Activated effector memory CD4-positive, alpha-beta T cell treated with anti-CD3 and anti-CD28 coated beads, Interleukin-2, amount 50 U/mL, for 16 hours (primary cell): Measurements from ENCODE around the gene TRIM6.
A peak's percentile ranks its signal among the peaks of the same experiment; 100 is the strongest.
"Not testable (repeated sequence)": the region's sequence is repeated elsewhere in the genome, so short reads cannot be mapped to it uniquely, and the experiment has no call there.

Source experiments
- DNase-seq: peaks from one replicate; pipeline ENCODE4 v3.0.0-alpha.2; 2020

TRIM6 gene

DNA sequence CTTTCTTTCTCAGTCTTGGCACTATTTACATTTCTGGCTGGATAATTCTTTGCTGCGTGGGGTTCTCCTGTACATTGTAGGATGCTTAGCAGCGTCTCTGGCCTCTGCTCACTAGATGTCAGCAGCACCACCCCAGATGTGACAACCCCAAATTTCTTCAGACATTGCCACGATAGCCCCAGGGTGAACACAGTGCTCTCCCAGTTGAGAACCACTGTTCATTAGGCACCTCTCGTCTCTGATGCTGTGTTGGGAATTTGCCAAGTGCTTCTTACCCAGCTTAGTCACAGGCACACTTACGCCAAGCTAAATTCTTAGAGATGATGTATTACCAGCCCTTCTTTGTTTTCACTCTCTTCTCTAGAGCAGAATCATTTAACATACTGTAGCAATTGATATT is 9.4 kb downstream of the TRIM6 start:
- DNase-seq, result no peak

DNA sequence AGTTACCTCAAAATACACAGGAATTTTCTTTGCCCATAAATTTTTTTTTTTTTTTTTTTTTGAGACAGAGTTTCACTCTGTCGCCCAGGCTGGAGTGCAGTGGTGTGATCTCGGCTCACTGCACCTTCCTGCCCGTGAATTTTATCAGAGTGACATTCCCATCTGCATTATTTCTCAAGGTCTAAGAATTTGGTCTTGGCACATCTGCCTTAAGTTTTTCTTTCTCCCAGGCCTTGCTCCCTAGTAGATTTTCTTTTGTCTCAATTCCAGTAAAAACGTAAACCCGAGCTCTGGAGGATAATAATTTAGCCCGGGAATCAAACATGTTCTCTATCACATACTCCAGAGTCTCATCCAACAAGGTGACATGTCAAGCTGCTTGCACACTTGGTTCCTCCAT is 12.4 kb downstream of the TRIM6 start:
- no peak for DNase-seq

DNA sequence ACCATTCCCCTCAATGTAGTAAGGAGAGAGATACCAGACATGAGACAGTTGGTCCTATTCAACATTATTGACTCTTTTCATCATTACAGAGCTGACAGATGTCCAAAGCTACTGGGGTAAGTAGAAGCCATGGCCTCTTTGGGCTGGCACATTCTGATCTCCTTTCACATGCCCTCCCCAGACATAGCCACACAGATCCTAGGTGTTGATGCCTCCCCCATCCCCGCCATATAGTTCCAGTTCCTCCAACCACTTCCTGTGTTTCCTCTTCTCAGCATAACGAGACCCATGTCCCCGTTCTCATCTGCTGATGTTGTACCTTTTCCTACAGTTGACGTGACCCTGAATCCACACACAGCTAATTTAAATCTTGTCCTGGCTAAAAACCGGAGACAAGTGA is 14.0 kb downstream of the TRIM6 start:
- no peak for DNase-seq

DNA sequence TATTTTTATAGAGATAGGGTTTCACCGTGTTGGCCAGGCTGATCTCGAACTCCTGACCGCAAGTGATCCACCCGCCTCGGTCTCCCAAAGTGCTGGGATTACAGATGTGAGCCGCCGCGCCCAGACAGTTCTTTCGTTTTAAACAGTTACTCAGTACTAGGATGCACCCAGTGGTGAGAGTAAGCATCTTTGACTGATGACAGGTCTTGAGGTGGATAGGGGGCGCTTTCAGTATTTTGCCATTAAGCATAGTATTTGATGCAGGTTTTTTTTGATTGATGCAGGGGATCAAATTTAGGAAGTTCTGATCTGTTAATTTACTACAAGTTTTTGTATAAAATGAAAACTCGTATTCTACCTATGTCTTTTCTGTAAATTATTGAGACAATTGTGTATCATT is 15.2 kb downstream of the TRIM6 start:
- DNase-seq, result no peak

DNA sequence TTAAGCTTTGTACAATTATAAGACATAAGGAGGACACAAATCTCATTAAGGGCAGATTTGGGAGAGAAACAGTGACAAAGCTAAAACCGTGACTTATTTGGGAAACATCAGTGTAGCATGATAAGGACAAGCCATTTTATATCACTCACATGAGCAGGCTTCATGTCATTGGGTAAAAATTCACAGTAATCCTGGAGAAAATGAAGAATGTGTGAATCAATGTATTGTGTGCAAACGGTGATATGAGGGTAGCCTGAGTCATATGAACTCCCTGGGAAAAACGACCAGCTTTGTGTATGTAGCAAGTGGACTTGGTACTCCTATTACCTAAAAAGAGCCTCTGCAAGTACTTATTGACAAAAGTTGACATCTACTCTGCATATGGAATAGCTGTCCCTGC is 22.4 kb downstream of the TRIM6 start:
- DNase-seq, result no peak

DNA sequence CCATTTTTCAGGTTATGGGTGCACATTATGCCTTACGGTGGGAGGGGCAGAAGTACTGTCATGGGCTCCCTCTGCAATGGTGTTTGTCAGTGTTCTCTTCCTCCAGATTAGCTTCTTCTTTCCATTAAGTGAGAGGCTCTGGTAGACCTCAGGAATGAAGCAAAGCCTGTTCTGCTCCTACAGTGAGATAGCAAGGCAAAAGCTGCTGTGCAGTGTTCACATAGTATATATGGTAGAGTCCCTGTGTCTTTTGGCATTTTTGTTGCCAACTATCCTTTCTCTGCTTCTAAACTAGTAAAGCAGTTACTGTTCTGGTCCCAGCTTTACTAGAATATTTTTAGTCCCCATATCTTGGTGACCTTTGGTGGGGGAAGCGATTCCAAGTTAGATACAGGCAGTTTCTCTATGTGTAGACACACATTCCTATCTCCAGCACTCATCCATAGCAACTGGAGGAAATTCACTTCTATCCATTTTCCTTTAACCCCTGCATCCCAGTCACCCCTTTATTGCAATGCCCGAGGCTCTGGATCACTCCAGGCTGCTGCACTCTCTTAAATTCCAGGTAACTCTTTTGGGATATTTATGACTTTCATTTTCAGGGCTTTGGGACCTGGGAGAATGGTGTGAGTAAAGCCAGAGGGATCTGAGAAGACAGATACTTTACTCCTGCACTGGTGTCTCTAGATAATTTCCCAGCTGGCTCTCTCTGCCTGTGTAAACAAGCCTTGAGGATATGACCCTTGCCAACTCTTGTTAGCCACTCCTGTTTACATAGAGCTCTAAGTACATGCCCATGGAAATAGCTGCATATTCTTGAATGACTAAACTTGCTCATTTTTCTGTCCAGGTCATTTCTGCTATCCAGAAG is 24.4 kb downstream of the TRIM6 start:
- no peak for DNase-seq

DNA sequence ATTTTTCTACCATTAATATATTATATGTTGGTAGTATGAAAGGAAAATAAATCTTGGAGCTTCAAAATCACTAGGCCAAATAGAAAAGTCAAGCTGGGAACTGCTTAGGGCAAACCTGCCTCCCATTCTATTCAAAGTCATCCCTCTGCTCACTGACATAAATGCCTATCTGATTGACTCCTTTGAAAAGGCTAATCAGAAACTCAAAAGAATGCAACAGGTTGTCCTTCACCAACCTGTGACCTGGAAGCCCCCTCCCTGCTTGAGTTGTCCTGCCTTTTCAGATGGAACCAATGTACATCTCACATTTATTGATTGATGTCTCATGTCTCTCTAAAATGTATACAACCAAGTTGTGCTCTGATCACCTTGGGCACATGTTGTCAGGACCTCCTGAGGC is 25.1 kb downstream of the TRIM6 start:
- DNase-seq, result no peak

DNA sequence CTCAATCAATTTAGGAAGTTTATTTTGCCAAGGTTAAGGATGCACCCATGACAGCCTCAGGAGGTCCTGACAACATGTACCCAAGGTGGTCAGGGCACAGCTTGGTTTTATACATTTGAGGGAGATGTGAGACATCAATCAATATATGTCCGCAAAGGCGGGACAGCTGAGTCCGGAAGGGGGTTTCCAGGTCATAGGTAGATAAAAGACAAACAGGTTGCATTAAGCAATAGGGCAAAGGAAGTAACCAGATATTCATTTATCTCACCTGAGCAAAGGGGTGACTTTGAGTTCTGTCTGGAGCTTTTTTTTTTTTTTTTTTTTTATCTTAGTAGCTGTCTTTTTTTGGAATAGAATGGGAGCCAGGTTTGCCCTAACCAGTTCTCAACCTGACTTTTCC is 26.4 kb downstream of the TRIM6 start:
- DNase-seq, result no peak

DNA sequence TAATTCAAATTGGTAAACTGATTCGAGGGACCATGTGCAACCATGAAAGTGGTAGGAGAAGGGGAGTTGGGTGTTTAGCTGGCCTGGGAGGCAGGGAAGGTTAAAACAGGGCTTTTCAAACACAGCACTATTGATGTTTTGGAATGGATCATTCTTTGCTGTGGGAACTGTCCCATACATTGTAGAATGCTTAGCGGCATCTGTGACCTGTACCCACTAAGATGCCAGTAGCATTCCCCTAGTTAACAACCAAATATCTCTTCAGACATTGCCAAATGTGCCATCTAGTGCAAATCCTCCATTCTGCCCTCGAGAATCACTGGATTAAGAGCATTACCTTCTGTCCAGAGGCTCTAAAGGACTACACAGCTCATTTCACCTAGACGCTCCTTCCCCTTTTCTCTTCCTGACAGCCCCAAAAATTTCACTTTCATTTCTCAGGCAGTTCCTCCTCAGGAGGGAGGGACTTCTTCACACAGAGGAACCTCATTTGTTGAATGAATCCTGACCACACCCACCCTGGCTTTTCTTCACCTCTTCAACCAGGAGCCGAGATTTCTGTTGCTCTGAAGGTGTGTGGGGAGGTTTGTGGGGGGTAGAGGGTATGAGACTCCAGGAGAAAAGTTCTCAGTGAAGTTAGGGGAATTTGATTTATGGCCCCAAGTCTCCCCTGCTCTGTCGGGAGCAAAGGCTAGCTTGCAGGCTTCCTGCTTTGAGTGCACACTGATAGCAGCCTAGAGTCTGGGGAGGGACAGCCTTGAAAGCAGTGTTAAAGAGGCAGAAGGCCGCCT is 28.2 kb downstream of the TRIM6 start, which contains the start of gene TRIM34:
Gene TRIM34, plus strand, starts transcription at position 513 of the 791 bp plus-strand sequence. CDS start 7,331 bp downstream, outside the sequence.
- peak; percentile 81 for DNase-seq

DNA sequence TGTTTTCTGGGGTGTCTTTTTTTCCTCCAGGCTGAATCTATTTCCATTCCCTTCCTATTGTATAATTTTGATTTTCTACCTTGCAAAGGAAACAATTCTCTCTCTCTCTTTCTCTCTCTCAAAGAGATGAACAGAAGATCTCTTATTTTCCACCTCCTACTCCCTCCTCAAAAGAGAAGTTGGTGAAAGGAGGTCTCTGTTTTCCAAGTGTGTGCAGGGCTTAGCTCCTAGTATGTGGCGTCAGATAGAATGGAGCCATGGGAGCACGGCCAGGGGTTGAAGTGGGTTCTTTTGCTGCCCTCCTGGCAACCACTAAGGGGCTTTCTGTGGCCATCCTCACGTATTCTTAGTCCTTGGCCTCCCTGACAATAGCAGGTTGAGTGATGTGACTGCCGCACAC is 28.8 kb downstream of the TRIM6 start:
- DNase-seq, result no peak

DNA sequence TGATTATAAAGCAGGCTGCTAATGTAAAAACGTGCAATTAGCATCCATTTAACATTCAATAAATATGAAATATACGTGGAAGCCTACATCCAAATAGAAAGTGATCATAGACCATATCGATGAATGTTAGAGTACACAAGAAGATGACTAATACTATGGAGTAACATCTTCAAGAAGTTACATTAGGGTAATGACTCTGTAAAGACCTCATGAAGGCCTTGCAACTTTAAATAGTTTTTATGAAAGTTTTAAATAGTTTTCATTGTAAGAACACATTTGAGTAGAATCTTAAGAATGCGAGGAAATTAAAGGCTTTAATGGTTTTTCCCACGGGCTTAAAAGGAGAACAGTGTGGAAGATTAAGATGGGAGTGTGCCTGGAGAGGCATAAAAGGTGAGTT is 29.8 kb downstream of the TRIM6 start:
- DNase-seq, result no peak

DNA sequence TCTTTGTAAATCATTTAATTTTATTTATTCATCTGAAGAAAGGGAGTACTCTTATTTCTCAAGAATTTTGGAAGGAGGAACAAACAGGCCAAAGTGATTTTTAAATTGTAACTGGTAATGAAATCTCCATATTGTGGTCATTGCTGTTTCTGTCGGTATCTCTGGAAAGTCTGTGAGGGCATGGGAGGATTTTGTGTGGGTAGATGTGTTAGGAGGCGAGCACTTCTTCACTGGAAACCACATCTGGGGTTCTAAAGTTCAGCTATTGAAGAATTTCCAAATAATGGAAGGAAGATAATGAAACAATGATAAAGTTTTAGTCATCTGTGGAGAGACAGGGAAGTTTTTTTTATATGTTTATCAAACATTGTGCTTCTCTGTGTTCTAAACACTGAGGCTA is 35.0 kb downstream of the TRIM6 start:
- no peak for DNase-seq

DNA sequence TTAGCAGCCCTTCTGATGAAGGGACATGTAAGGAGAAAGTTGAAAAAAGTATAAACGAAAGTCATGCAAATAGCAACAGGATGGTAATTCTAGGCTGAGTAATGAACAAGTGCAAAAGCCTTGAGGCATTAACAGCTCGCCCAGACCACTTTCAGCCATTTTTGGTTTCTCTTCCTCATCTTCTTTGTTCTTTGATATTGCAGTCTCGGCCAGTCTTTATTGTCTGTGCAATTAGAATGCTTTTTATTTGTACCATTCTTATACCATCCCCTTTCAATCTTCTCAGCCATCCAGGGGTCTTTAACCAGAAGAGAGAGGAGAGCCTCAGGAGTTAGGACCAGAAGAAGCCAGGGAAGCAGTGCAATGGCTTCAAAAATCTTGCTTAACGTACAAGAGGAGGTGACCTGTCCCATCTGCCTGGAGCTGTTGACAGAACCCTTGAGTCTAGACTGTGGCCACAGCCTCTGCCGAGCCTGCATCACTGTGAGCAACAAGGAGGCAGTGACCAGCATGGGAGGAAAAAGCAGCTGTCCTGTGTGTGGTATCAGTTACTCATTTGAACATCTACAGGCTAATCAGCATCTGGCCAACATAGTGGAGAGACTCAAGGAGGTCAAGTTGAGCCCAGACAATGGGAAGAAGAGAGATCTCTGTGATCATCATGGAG is 35.7 kb downstream of the TRIM6 start:
- no peak for DNase-seq

DNA sequence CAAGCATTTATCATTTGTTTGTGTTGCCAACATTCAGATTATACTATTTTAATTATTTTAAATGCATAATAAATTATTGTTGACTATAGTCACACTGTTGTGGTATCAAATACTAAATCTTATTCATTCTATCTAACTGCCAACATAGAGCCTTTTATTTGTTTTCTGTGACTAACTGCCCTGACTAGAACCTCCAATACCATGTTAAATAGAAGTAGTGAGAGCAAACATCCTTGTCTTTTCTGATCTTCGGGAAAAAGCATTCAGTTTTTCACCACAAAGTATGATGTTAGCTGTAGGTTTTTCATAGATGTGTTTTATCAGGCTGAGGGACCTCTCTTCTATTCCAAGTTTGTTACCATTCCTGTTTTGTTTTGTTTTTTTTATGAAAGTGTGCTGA is 43.5 kb downstream of the TRIM6 start:
- DNase-seq, result no peak

DNA sequence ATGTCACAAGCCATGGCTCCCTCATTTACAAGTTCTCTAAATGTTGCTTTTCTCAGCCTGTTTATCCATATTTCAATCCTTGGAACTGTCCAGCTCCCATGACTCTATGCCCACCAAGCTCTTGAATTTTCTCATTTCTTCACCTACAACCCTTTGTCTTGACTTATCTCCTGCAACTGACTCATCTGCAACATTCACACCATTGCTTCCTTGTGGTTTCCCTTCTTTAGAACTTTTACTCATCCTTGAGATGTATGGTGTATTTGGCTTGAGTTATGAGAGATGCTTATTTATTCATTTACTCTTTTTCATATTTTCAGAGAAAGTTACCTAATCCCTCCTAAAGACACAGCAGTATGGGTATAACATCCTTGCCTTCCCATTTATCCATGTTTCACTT is 47.1 kb downstream of the TRIM6 start:
- no peak for DNase-seq

DNA sequence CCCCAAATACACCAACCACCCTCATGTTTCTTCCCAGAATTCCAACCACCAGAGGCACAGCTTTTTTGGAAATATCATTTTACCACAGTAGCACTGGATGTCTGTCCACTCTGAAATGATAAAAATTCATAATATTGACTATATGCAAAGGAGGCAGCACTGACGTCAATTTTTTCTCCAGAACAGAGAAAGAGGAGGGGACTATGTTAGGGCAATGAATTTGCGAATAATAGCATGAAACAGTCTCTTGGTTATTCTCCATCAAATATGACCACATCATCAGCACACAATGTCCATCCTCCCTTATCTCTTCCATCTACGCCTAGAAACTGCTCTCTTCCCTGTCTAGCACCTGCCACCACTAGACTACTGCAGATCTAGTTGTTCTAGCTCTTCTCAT is 49.7 kb downstream of the TRIM6 start:
- DNase-seq, result no peak

DNA sequence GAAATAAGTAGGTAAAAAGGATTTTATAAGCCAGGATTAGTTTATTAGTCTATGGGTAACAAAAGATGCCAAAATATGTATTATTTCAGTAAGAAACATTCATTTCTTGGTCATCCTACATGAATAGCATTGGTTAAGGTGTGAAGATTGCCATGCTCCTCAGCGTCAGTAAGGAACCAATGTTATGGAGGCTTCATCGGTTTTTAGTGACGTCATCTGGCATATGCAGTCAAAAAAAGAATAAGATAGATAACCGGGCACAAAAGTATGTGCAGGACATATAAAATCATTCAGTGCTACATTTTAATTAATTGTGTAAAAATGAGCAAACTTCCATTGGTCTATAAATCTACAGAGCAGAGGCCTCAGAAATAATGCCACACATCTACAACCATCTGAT is 59.0 kb downstream of the TRIM6 start:
- DNase-seq, result no peak

DNA sequence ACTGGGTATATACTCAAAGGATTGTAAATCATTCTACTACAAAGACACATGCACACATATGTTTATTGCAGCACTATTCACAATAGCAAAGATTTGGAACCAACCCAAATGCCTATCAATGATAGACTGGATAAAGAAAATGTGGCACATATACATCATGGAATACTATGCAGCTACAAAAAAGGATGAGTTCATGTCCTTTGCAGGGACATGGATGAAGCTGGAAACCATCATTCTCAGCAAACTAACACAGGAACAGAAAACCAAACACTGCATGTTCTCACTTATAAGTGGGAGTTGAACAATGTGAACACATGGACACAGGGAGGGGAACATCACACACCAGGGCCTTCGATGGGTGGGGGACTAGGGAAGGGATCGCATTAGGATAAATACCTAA is 60.5 kb downstream of the TRIM6 start:
- not testable (repeated sequence) for DNase-seq

DNA sequence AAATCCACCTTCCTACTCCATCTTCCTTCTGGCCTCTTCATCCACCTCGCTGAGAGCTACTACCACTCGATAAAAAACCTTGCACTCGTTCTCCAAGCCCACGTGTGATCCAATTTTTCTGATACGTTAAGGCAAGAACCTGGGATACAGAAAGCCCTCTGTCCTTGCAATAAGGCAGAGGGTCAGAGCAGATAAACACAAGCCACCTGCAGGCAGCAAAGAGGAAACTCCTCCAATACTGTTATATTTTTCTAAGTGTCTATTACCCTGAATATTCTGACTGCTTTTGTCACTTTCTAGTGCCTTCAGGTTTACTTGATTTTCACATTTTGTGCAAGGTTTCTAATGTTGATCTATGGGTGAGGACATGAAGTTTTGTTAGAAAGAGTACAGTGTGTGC is 61.9 kb downstream of the TRIM6 start:
- DNase-seq, result no peak
